Calu3 (cell line): ENCODE results near the gene SLC28A3. TPM values are rescaled to one million over a fixed set of nuclear protein-coding genes. Genes with fewer than 3 reads are reported as not detected.

ENCODE experiments used
- BruUV-seq: library from RNA; stranded (reverse); fragments of 400-500 nt; replicated peaks from 2 replicates; lab custom pipeline; 2021; lab: Mats Ljungman, UMichigan
- CTCF ChIA-PET: fragments of 300-600 bp; sonication (Branson Sonifier 250); formaldehyde crosslinking; loops from one replicate; lab custom pipeline; 2022; ENCODE audit warnings: antibody characterized with exemption; lab: Charles Lee
- DNase-seq: peaks from one replicate; pipeline ENCODE4 v3.0.0; 2022
- H3K27ac Mint-ChIP-seq: one replicate; pipeline ENCODE4 v1.8.0; 2022; ENCODE audit warnings: mixed read lengths; ENCODE audit not compliant: unreplicated experiment
- H3K27me3 Mint-ChIP-seq: one replicate; pipeline ENCODE4 v1.8.0; 2022; ENCODE audit warnings: mixed read lengths; ENCODE audit not compliant: unreplicated experiment
- H3K36me3 Mint-ChIP-seq: one replicate; pipeline ENCODE4 v1.8.0; 2022; ENCODE audit warnings: mild to moderate bottlenecking, moderate library complexity, mixed read lengths; ENCODE audit not compliant: insufficient read depth, unreplicated experiment
- H3K4me1 Mint-ChIP-seq: one replicate; pipeline ENCODE4 v1.8.0; 2022; ENCODE audit warnings: mild to moderate bottlenecking, low read depth, mixed read lengths; ENCODE audit not compliant: unreplicated experiment
- H3K4me3 Mint-ChIP-seq: one replicate; pipeline ENCODE4 v1.8.0; 2022; ENCODE audit warnings: mild to moderate bottlenecking, low read depth, moderate library complexity, mixed read lengths; ENCODE audit not compliant: unreplicated experiment
- H3K9me3 Mint-ChIP-seq: one replicate; pipeline ENCODE4 v1.8.0; 2022; ENCODE audit warnings: low read depth, mixed read lengths; ENCODE audit not compliant: unreplicated experiment
- CTCF ChIP-seq: fragments of 200-600 bp; IDR thresholded peaks from one replicate; pipeline ENCODE4 v1.8.0; 2022; ENCODE audit warnings: antibody characterized with exemption; ENCODE audit not compliant: unreplicated experiment
- intact Hi-C: fragments of 100-400 bp; cut with micrococcal nuclease; formaldehyde crosslinking; loops from one replicate; pipeline ENCODE4 v1.10.0; 2022; ENCODE audit not compliant: unreplicated experiment
- total RNA-seq: library from RNA; stranded (reverse); gene quantifications from 2 replicates; pipeline ENCODE4 v1.2.3, GENCODE V29; 2022

SLC28A3 gene
- total RNA-seq, 1 experiment from 2014 or later, result 10.7 TPM

- H3K36me3 Mint-ChIP-seq, result no peaks in the 10 kb centered on the region
- TF ChIP-seq CTCF, result no peak
Measured at GRCh38 chr9:84239343-84239742, 101.2 kb downstream of the SLC28A3 start.

GRCh38 chr9:84238652-84239051 is 101.9 kb downstream of the SLC28A3 start:
- H3K4me3 Mint-ChIP-seq, result no peak overlapping the region
- H3K9me3 Mint-ChIP-seq, result no peaks in the 10 kb centered on the region
- no peaks in the 10 kb centered on the region for H3K4me1 Mint-ChIP-seq
- H3K27me3 Mint-ChIP-seq, result no peaks in the 10 kb centered on the region
- intact Hi-C loops, result no loop called here
- no peak for DNase-seq
- TF ChIP-seq CTCF, result no peak
- CTCF ChIA-PET, result no interaction called here
- no peak overlapping the region for H3K27ac Mint-ChIP-seq
- no TSS peak for BruUV-seq
- no peaks in the 10 kb centered on the region for H3K36me3 Mint-ChIP-seq

More at GRCh38 chr9:84239343-84239742, 101.2 kb downstream of the SLC28A3 start:
- Mint-ChIP-seq H3K27me3 (no peaks in the 10 kb centered on the region), H3K9me3 (no peaks in the 10 kb centered on the region), H3K4me1 (no peaks in the 10 kb centered on the region), H3K4me3 (no peak overlapping the region), H3K27ac (no peak overlapping the region)
- CTCF ChIA-PET, result no interaction called here
- intact Hi-C loops, result no loop called here
- DNase-seq, result no peak
- no TSS peak for BruUV-seq

- no peak for TF ChIP-seq CTCF
- CTCF ChIA-PET, result no interaction called here
- no TSS peak for BruUV-seq
- Mint-ChIP-seq H3K9me3 (no peaks in the 10 kb centered on the region), H3K27ac (no peak overlapping the region), H3K36me3 (no peaks in the 10 kb centered on the region), H3K4me3 (no peak overlapping the region), H3K27me3 (no peaks in the 10 kb centered on the region), H3K4me1 (no peaks in the 10 kb centered on the region)
- intact Hi-C loops, result no loop called here
- no peak for DNase-seq
Measured at GRCh38 chr9:84235511-84235910, 105.0 kb downstream of the SLC28A3 start.

GRCh38 chr9:84230355-84231145 is 110.0 kb downstream of the SLC28A3 start:
- DNase-seq, result no peak
- Mint-ChIP-seq H3K27ac (no peak overlapping the region), H3K4me1 (no peaks in the 10 kb centered on the region), H3K27me3 (no peaks in the 10 kb centered on the region), H3K36me3 (no peaks in the 10 kb centered on the region), H3K4me3 (no peak overlapping the region), H3K9me3 (no peaks in the 10 kb centered on the region)
- CTCF ChIA-PET, result no interaction called here
- intact Hi-C loops, result no loop called here
- no TSS peak for BruUV-seq
- no peak for TF ChIP-seq CTCF
